Adrenal gland (tissue), 12 donors: ENCODE measurements around the gene SLC25A21. TPM values are rescaled to one million over a fixed set of nuclear protein-coding genes. Genes with fewer than 3 reads are reported as not detected.
"Not testable (repeated sequence)": the region's sequence is repeated elsewhere in the genome, so short reads cannot be mapped to it uniquely, and the experiment has no call there.

ENCODE experiments used
- DNase-seq, 7 donors: peaks; one replicate each; pipeline ENCODE4 v3.0.0-alpha.2; 2019 to 2020
- H3K27ac ChIP-seq, 5 donors: fragments of 200-600 bp; sonication (generic) in 4 of 5; 1 replicate in 3 of 5; 2 replicates in 2 of 5; pipeline versions ENCODE4 v1.5.1 to v1.8.0; 2016 to 2020; ENCODE audit warnings: mild to moderate bottlenecking in 1 of 5
- H3K27me3 ChIP-seq: fragments of 200-600 bp; 2 replicates; pipeline ENCODE4 v1.8.0; 2021
- H3K36me3 ChIP-seq, 2 donors: fragments of 200-600 bp; replicated peaks in 1 of 2; 1 replicate in 1 of 2; 2 replicates in 1 of 2; pipeline versions ENCODE4 v1.5.1 to v1.8.0; 2018 to 2022
- H3K4me1 ChIP-seq, 2 donors: fragments of 200-600 bp; replicated peaks in 1 of 2; 1 replicate in 1 of 2; 2 replicates in 1 of 2; pipeline versions ENCODE4 v1.5.1 to v1.8.0; 2018 to 2021
- H3K4me3 ChIP-seq, 4 donors: fragments of 200-600 bp; sonication (generic) in 3 of 4; one replicate each; pipeline ENCODE4 v1.5.1; 2016 to 2018
- H3K9me3 ChIP-seq, 3 donors: fragments of 200-600 bp; sonication (generic) in 1 of 3; replicated peaks in 1 of 3; 1 replicate in 2 of 3; 2 replicates in 1 of 3; pipeline versions ENCODE4 v1.5.1 to v1.8.0; 2016 to 2021
- CTCF ChIP-seq, 6 experiments: fragments of 450-650 bp in 4 of 6; fragments of 200-600 bp in 2 of 6; sonication (generic) in 1 of 6; IDR thresholded peaks; 1 replicate in 5 of 6; 2 replicates in 1 of 6; pipeline versions ENCODE4 v1.5.1 to v1.8.0; 2016 to 2021; ENCODE audit warnings: antibody characterized with exemption in 6 of 6, mild to moderate bottlenecking in 2 of 6, moderate library complexity in 1 of 6
- POLR2A ChIP-seq, 2 donors: fragments of 450-650 bp; IDR thresholded peaks; one replicate each; pipeline ENCODE4 v1.6.1; 2017; ENCODE audit warnings: antibody characterized with exemption in 2 of 2, mild to moderate bottlenecking in 2 of 2, moderate library complexity in 1 of 2
- WGBS, 4 donors: extraction: QIAGEN DNeasy Blood & Tissue Kit in 2 of 4; methylation state at CpG; one replicate each; pipeline versions ENCODE4 v1.1.5 to v1.1.7; 2013 to 2017; 5-methylcytosine and 5-hydroxymethylcytosine counted together
- intact Hi-C, 2 donors: fragments of 100-400 bp; cut with DNase I; formaldehyde crosslinking; loops; one replicate each; pipeline versions ENCODE4 v1.14.1 to v1.15.0; 2022 to 2023
- polyA plus RNA-seq, 3 donors: library from polyadenylated mRNA; stranded (reverse); fragments of 200-250 nt in 2 of 3; fragments of 350-450 nt in 1 of 3; fragmentation: Illumina TruSeq in 1 of 3; extraction: RNeasy Lipid Tissue Mini Kit (QIAGEN cat#74804) in 1 of 3; gene quantifications; one replicate each; pipeline ENCODE4 v1.2.3, GENCODE V29; 2013 to 2014
- total RNA-seq, 9 donors: library from RNA; depleted of rRNA in 4 of 9; stranded (reverse); fragments of >200 nt in 4 of 9; fragments of 120-200 nt in 1 of 9; fragmentation: NEBNext Ultra II Directional in 1 of 9; extraction: Animal tissue kit (Norgen Biotek cat#: 25700) in 1 of 9; gene quantifications; one replicate each; pipeline versions ENCODE4 v1.1.0 to v1.2.4, GENCODE V29; 2013 to 2023
- donor health status: healthy with polysubstance abuse.
- donor health status: Bipolar disorder and iron deficiency.
- donor health status: DM: yes; HTN: yes; CAD: no.
- donor health status: DM: no; HTN: no; CAD: no.
- donor health status: DM: no; HTN: no; CAD: no.
- donor health status: DM: yes; HTN: yes; CAD: no.

The SLC25A21 gene
- total and polyA plus RNA-seq, 12 donors = 0.14 to 3.8 (median 0.56) TPM

GRCh38 chr14:36816481-36816880 lies 355.9 kb downstream of the SLC25A21 start:
- intact Hi-C loops = no loop called here
- 80 to 86% (median 84%) methylated on average over 5 of the region's 5 CpGs for WGBS, 4 donors
- H3K36me3 ChIP-seq = no peaks in the 10 kb centered on the region

GRCh38 chr14:36814783-36815182 lies 357.6 kb downstream of the SLC25A21 start:
- H3K27ac ChIP-seq, H3K36me3 ChIP-seq, H3K9me3 ChIP-seq, DNase-seq, H3K4me3 ChIP-seq, H3K27me3 ChIP-seq, intact Hi-C loops, H3K4me1 ChIP-seq: not testable (repeated sequence)
- 83 to 91% (median 89%) methylated on average over 5 of the region's 5 CpGs for WGBS, 4 donors

More at GRCh38 chr14:36816481-36816880, 355.9 kb downstream of the SLC25A21 start:
- no peak overlapping the region for H3K4me3 ChIP-seq
- H3K9me3 ChIP-seq = no peaks in the 10 kb centered on the region
- DNase-seq = no peak
- TF ChIP-seq CTCF (IDR thresholded peaks at IDR 0.05) (no peak), POLR2A (IDR thresholded peaks at IDR 0.05) (no peak)
- H3K27ac ChIP-seq = no peak overlapping the region
- no peaks in the 10 kb centered on the region for H3K27me3 ChIP-seq
- no peaks in the 10 kb centered on the region for H3K4me1 ChIP-seq

GRCh38 chr14:36810209-36810608 lies 362.2 kb downstream of the SLC25A21 start:
- H3K36me3 ChIP-seq = no peaks in the 10 kb centered on the region
- TF ChIP-seq CTCF (IDR thresholded peaks at IDR 0.05) = no peak
- TF ChIP-seq POLR2A (IDR thresholded peaks at IDR 0.05) = no peak
- H3K27me3 ChIP-seq = no peaks in the 10 kb centered on the region
- no peaks in the 10 kb centered on the region for H3K4me1 ChIP-seq
- intact Hi-C loops = no loop called here
- WGBS, 4 donors = 71 to 85% (median 76%) methylated on average over 2 of the region's 2 CpGs
- no peak overlapping the region for H3K4me3 ChIP-seq
- H3K9me3 ChIP-seq = no peaks in the 10 kb centered on the region
- H3K27ac ChIP-seq = no peak overlapping the region
- DNase-seq = no peak

- TF ChIP-seq CTCF (IDR thresholded peaks at IDR 0.05) (no peak), POLR2A (IDR thresholded peaks at IDR 0.05) (no peak)
- 58 to 78% (median 64%) methylated on average over 4 of the region's 4 CpGs for WGBS, 4 donors
- no peak for DNase-seq
Measured at GRCh38 chr14:36807727-36808126, 364.7 kb downstream of the SLC25A21 start.

GRCh38 chr14:36805131-36805559 lies 367.3 kb downstream of the SLC25A21 start:
- no peaks in the 10 kb centered on the region for H3K36me3 ChIP-seq
- no peak overlapping the region for H3K27ac ChIP-seq
- H3K9me3 ChIP-seq = no peaks in the 10 kb centered on the region
- no peak overlapping the region for H3K4me3 ChIP-seq
- DNase-seq = no peak
- intact Hi-C loops = no loop called here
- no peaks in the 10 kb centered on the region for H3K4me1 ChIP-seq
- H3K27me3 ChIP-seq = no peaks in the 10 kb centered on the region
- no peak for TF ChIP-seq CTCF (IDR thresholded peaks at IDR 0.05)
- no peak for TF ChIP-seq POLR2A (IDR thresholded peaks at IDR 0.05)
- 25 to 42% (median 42%) methylated on average over 6 of the region's 6 CpGs for WGBS, 4 donors

More at GRCh38 chr14:36807727-36808126, 364.7 kb downstream of the SLC25A21 start:
- intact Hi-C loops = no loop called here
- Histone ChIP-seq H3K9me3 (no peaks in the 10 kb centered on the region), H3K36me3 (no peaks in the 10 kb centered on the region), H3K4me1 (no peaks in the 10 kb centered on the region), H3K4me3 (no peak overlapping the region), H3K27me3 (no peaks in the 10 kb centered on the region), H3K27ac (no peak overlapping the region)
